ENCODE data around the gene MDFIC2. TPM values are rescaled to one million over a fixed set of nuclear protein-coding genes. Genes with fewer than 3 reads are reported as not detected.
"Not testable (repeated sequence)": the region's sequence is repeated elsewhere in the genome, so short reads cannot be mapped to it uniquely, and the experiment has no call there.

MDFIC2 gene
- total RNA-seq, 1 donor from 2014 or later, result not detected

GRCh38 chr3:70248856-70249255 lies 63.6 kb downstream of the MDFIC2 start:
- intact Hi-C loops (cut with micrococcal nuclease), result no loop called here

GRCh38 chr3:70247955-70248354 lies 64.5 kb downstream of the MDFIC2 start:
- no peaks in the 10 kb centered on the region for H3K4me1 Mint-ChIP-seq (ENCODE audit: low read depth)
- DNase-seq (ENCODE audit: low spot score), result no peak
- H3K9me3 Mint-ChIP-seq, result no peaks in the 10 kb centered on the region
- H3K36me3 Mint-ChIP-seq (ENCODE audit: low read depth), result no peaks in the 10 kb centered on the region
- intact Hi-C loops (cut with micrococcal nuclease), result no loop called here
- H3K27me3 Mint-ChIP-seq (ENCODE audit: insufficient read depth), result no peaks in the 10 kb centered on the region
- no peak overlapping the region for H3K4me3 Mint-ChIP-seq
- H3K27ac Mint-ChIP-seq, result no peak overlapping the region

More at GRCh38 chr3:70248856-70249255, 63.6 kb downstream of the MDFIC2 start:
- Mint-ChIP-seq H3K4me3 (no peak overlapping the region), H3K9me3 (no peaks in the 10 kb centered on the region), H3K27ac (no peak overlapping the region), H3K36me3 (ENCODE audit: low read depth) (no peaks in the 10 kb centered on the region), H3K4me1 (ENCODE audit: low read depth) (no peaks in the 10 kb centered on the region), H3K27me3 (ENCODE audit: insufficient read depth) (no peaks in the 10 kb centered on the region)
- no peak for DNase-seq (ENCODE audit: low spot score)

DNA sequence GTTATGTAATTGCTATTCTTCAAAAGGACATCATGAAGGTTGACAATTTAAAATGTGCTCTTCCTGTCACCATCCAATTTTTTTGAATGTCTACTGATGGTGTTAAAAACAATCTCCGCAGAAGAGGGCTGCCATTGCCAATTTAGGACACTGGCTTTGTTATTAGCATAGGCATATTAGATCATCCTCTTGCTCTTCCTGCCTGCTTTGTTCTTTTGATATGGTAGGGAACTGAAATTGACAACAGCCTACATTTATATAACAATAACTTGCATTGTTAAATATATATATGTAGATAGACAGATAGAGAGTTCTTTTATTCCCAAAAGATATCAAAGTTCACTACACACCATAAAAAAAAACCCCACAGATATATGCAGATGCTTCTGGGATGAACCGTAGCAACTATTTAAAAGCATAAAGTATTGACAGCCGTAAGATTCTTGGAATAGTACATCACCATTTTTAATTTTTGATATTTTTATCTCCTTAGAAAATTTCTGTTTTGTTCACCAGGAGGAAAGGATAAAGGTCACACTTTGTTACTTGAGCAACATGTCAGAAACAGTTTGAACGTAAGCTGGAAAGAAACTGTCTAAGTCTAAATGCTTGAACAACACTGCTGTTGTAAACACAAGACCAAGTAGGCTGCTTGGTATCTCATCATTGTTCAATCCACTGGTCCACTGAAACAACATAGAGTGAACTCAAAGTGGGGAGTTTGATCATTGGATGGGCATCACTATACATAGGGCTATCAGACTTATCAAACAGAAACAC lies 66.5 kb downstream of the MDFIC2 start:
- intact Hi-C loops (cut with micrococcal nuclease), result no loop called here
- Mint-ChIP-seq H3K36me3 (ENCODE audit: low read depth) (no peaks in the 10 kb centered on the region), H3K4me3 (no peak overlapping the region), H3K27ac (no peak overlapping the region), H3K9me3 (no peaks in the 10 kb centered on the region), H3K4me1 (ENCODE audit: low read depth) (no peaks in the 10 kb centered on the region), H3K27me3 (ENCODE audit: insufficient read depth) (peaks cover 1% of the 10 kb centered on the region)
- no peak for DNase-seq (ENCODE audit: low spot score)

DNA sequence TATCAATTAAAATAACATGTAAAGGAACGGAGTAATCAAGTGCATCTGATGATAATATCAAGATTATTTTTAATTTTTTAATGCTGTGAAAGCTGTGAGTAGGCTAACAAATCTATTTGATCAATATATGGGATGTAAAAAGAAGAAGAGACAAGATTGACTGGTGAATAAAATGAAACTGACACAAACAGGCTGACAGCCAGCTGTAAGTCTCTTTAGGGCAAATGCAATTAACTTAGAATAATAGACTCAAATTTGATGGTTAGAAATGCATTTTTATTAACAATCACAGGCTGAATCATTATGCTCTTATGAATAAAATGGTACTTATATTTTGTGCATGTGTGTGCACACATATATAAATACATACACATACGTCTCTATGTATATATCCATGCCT lies 68.0 kb downstream of the MDFIC2 start:
- Mint-ChIP-seq H3K9me3 (no peaks in the 10 kb centered on the region), H3K4me3 (no peak overlapping the region), H3K4me1 (ENCODE audit: low read depth) (no peaks in the 10 kb centered on the region), H3K36me3 (ENCODE audit: low read depth) (no peaks in the 10 kb centered on the region), H3K27ac (no peak overlapping the region), H3K27me3 (ENCODE audit: insufficient read depth) (peaks cover 2% of the 10 kb centered on the region)
- DNase-seq (ENCODE audit: low spot score), result no peak
- intact Hi-C loops (cut with micrococcal nuclease), result no loop called here

- no peaks in the 10 kb centered on the region for H3K36me3 Mint-ChIP-seq (ENCODE audit: low read depth)
- DNase-seq (ENCODE audit: low spot score), result no peak
- no peak overlapping the region for H3K27ac Mint-ChIP-seq
- H3K4me1 Mint-ChIP-seq (ENCODE audit: low read depth), result no peaks in the 10 kb centered on the region
- H3K9me3 Mint-ChIP-seq, result no peaks in the 10 kb centered on the region
- H3K27me3 Mint-ChIP-seq (ENCODE audit: insufficient read depth), result peaks cover 2% of the 10 kb centered on the region
- no peak overlapping the region for H3K4me3 Mint-ChIP-seq
- intact Hi-C loops (cut with micrococcal nuclease), result no loop called here
Observed at GRCh38 chr3:70242297-70242882, 70.0 kb downstream of the MDFIC2 start.

- Mint-ChIP-seq H3K27me3 (ENCODE audit: insufficient read depth) (no peaks in the 10 kb centered on the region), H3K4me3 (no peak overlapping the region), H3K4me1 (ENCODE audit: low read depth) (no peaks in the 10 kb centered on the region), H3K36me3 (ENCODE audit: low read depth) (no peaks in the 10 kb centered on the region), H3K9me3 (no peaks in the 10 kb centered on the region), H3K27ac (no peak overlapping the region)
- DNase-seq (ENCODE audit: low spot score), result no peak
- intact Hi-C loops (cut with micrococcal nuclease), result no loop called here
Observed at GRCh38 chr3:70233812-70234211, 78.6 kb downstream of the MDFIC2 start.

GRCh38 chr3:70233112-70233511 lies 79.3 kb downstream of the MDFIC2 start:
- Mint-ChIP-seq H3K27me3 (ENCODE audit: insufficient read depth) (no peaks in the 10 kb centered on the region), H3K4me3 (no peak overlapping the region), H3K27ac (no peak overlapping the region), H3K9me3 (no peaks in the 10 kb centered on the region), H3K4me1 (ENCODE audit: low read depth) (no peaks in the 10 kb centered on the region), H3K36me3 (ENCODE audit: low read depth) (no peaks in the 10 kb centered on the region)
- intact Hi-C loops (cut with micrococcal nuclease), result no loop called here
- no peak for DNase-seq (ENCODE audit: low spot score)

DNA sequence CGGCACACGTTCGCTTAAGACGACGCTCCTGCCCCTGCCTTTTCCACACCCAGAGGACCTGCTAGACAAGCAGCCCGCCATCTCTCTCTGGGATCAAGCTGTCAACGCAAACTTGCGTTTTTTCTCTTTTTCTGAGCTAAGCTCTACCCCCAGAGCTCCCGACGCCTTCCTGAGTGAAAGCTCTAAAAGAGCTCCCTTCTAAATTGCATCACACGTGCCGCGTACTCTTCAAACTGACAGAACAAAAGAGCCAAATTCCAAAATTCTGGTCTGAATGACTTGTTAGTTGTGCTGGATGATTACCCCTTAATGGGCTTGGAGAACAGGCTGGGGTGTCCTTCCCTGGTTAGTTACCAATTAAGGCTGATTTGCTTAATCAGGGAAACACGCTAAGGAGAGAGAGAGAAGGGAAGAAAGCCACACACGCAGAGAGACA lies 81.2 kb downstream of the MDFIC2 start:
- Mint-ChIP-seq H3K9me3 (no peaks in the 10 kb centered on the region), H3K4me3 (no peak overlapping the region), H3K36me3 (ENCODE audit: low read depth) (no peaks in the 10 kb centered on the region), H3K27ac (no peak overlapping the region), H3K4me1 (ENCODE audit: low read depth) (no peaks in the 10 kb centered on the region), H3K27me3 (ENCODE audit: insufficient read depth) (no peaks in the 10 kb centered on the region)
- no peak for DNase-seq (ENCODE audit: low spot score)
- intact Hi-C loops (cut with micrococcal nuclease), result no loop called here

DNA sequence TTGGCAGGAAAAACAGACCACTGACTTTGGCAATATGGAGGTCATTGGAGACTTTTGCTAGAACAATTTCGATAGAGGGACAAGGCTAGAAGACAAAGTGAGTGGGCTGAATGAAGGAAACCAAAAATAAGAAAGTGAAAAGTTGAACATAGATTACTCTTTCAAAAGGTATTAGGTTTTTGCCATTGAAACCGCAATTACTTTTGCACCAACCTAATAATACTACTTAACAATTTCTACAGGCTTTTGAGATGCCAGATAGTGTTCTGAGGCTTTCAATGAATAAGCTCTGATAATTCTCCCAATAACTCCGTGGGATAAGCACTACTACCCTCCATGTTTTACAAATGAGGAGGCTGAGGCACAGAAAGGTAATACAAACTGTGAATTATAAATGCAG lies 85.0 kb downstream of the MDFIC2 start:
- no peak overlapping the region for H3K4me3 Mint-ChIP-seq
- H3K27me3 Mint-ChIP-seq (ENCODE audit: insufficient read depth), result peaks cover 2% of the 10 kb centered on the region
- intact Hi-C loops (cut with micrococcal nuclease), result no loop called here
- no peak overlapping the region for H3K27ac Mint-ChIP-seq
- no peaks in the 10 kb centered on the region for H3K9me3 Mint-ChIP-seq
- no peaks in the 10 kb centered on the region for H3K4me1 Mint-ChIP-seq (ENCODE audit: low read depth)
- no peaks in the 10 kb centered on the region for H3K36me3 Mint-ChIP-seq (ENCODE audit: low read depth)
- DNase-seq (ENCODE audit: low spot score), result no peak

- H3K36me3 Mint-ChIP-seq (ENCODE audit: low read depth), result no peaks in the 10 kb centered on the region
- no peak for DNase-seq (ENCODE audit: low spot score)
- peaks cover 2% of the 10 kb centered on the region for H3K27me3 Mint-ChIP-seq (ENCODE audit: insufficient read depth)
- H3K4me1 Mint-ChIP-seq (ENCODE audit: low read depth), result no peaks in the 10 kb centered on the region
- intact Hi-C loops (cut with micrococcal nuclease), result no loop called here
- H3K27ac Mint-ChIP-seq, result no peak overlapping the region
- H3K9me3 Mint-ChIP-seq, result no peaks in the 10 kb centered on the region
- H3K4me3 Mint-ChIP-seq, result no peak overlapping the region
Observed at GRCh38 chr3:70225146-70225545, 87.3 kb downstream of the MDFIC2 start.

- H3K27ac Mint-ChIP-seq, result no peak overlapping the region
- DNase-seq (ENCODE audit: low spot score), result no peak
- H3K9me3 Mint-ChIP-seq, result no peaks in the 10 kb centered on the region
- peaks cover 2% of the 10 kb centered on the region for H3K27me3 Mint-ChIP-seq (ENCODE audit: insufficient read depth)
- H3K4me3 Mint-ChIP-seq, result no peak overlapping the region
- no peaks in the 10 kb centered on the region for H3K36me3 Mint-ChIP-seq (ENCODE audit: low read depth)
- H3K4me1 Mint-ChIP-seq (ENCODE audit: low read depth), result no peaks in the 10 kb centered on the region
- intact Hi-C loops (cut with micrococcal nuclease), result no loop called here
Observed at GRCh38 chr3:70224337-70224736, 88.1 kb downstream of the MDFIC2 start.

DNA sequence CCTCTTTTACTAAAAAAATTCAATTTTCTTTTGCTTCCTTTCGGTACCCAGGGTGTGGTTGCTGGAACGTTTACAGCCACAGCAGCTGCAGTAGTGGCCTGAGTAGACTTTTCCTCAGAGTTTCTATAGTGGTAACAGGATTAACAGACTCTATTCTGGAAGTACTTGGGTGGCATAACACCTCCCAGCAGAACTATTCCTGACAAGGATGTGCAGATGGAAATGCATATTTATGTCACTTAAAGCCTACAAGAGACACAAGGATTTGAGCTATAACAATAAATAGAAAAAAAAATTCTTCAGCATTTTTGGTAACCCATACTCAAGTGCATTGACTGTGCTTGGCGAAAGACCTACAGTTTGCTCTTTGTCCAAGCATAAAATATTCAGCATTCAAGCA lies 94.0 kb downstream of the MDFIC2 start:
- H3K27me3 Mint-ChIP-seq (ENCODE audit: insufficient read depth), result no peaks in the 10 kb centered on the region

DNA sequence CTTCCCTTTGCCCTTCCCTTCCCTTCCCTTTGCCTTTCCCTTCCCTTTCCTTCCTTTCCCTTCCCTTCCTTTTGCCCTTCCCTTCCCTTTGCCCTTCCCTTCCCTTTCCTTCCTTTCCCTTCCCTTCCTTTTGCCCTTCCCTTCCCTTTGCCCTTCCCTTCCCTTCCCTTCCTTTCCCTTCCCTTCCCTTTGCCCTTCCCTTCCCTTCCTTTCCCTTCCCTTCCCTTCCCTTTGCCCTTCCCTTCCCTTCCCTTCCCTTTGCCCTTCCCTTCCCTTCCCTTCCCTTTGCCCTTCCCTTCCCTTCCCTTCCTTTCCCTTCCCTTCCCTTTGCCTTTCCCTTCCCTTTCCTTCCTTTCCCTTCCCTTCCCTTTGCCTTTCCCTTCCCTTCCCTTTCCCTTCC lies 101.2 kb downstream of the MDFIC2 start:
- H3K27me3 Mint-ChIP-seq (ENCODE audit: insufficient read depth); H3K27ac Mint-ChIP-seq; intact Hi-C loops (cut with micrococcal nuclease): not testable (repeated sequence)

More for the DNA sequence above, 94.0 kb downstream of the MDFIC2 start:
- no peak for DNase-seq (ENCODE audit: low spot score)
- no peaks in the 10 kb centered on the region for H3K4me1 Mint-ChIP-seq (ENCODE audit: low read depth)
- intact Hi-C loops (cut with micrococcal nuclease), result no loop called here
- H3K27ac Mint-ChIP-seq, result no peak overlapping the region
- no peak overlapping the region for H3K4me3 Mint-ChIP-seq
- no peaks in the 10 kb centered on the region for H3K36me3 Mint-ChIP-seq (ENCODE audit: low read depth)
- H3K9me3 Mint-ChIP-seq, result no peaks in the 10 kb centered on the region

More for the DNA sequence above, 101.2 kb downstream of the MDFIC2 start:
- H3K36me3 Mint-ChIP-seq (ENCODE audit: low read depth); H3K4me1 Mint-ChIP-seq (ENCODE audit: low read depth); DNase-seq (ENCODE audit: low spot score); H3K9me3 Mint-ChIP-seq; H3K4me3 Mint-ChIP-seq: not testable (repeated sequence)

Data from activated T-helper 1 cell treated with anti-CD3 and anti-CD28 coated beads, Interleukin-12 subunit alpha, Interleukin-12 subunit beta, Interleukin-2, Interleukin-4 antibody, amounts not matched to agents 30 ng/mL and 10 ng/mL and 1 ng/mL, durations not matched to agents 14 hours and 24 hours and 36 hours (primary cell).